Measurements from ENCODE around the gene ZG16B.

Gene ZG16B

DNA sequence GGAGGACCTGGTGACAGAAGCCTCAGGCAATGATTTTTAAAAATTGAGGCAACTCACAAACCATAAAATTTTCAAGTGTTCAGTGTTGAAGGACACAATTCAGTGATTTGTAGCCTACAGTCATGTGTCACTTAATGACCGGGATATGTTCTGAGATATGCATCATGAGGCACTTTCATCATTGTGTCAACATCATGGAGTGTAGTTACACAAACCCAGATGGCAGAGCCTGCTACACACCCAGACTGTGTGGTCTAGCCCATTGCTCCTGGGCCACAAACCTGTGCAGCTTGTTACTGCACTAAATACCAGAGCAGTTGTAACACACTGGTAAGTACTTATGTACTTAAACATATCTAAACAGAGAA, 30.3 kb upstream of the ZG16B start (continued):
- TF ChIP-seq ZFP37 (tag by site-specific recombination; IDR thresholded peaks at IDR 0.05) (no peak), SETDB1 (IDR thresholded peaks at IDR 0.05; ENCODE audit: insufficient read length, low read length) (no peak), GLI2 (tag by site-specific recombination; IDR thresholded peaks at IDR 0.05; ENCODE audit: borderline replicate concordance, low read depth) (peak; percentile 85), ZNF16 (tag by site-specific recombination; IDR thresholded peaks at IDR 0.05; ENCODE audit: low read depth) (no peak), HOXD13 (CRISPR knock-in tag; IDR thresholded peaks at IDR 0.05; ENCODE audit: borderline replicate concordance) (no peak), ZNF830 (tag by site-specific recombination; IDR thresholded peaks at IDR 0.05; ENCODE audit: low read depth) (no peak), ZBTB8A (tag by site-specific recombination; IDR thresholded peaks at IDR 0.05) (no peak), ZNF416 (tag by site-specific recombination; IDR thresholded peaks at IDR 0.05) (no peak)
- TF ChIP-seq, protein P1, sequence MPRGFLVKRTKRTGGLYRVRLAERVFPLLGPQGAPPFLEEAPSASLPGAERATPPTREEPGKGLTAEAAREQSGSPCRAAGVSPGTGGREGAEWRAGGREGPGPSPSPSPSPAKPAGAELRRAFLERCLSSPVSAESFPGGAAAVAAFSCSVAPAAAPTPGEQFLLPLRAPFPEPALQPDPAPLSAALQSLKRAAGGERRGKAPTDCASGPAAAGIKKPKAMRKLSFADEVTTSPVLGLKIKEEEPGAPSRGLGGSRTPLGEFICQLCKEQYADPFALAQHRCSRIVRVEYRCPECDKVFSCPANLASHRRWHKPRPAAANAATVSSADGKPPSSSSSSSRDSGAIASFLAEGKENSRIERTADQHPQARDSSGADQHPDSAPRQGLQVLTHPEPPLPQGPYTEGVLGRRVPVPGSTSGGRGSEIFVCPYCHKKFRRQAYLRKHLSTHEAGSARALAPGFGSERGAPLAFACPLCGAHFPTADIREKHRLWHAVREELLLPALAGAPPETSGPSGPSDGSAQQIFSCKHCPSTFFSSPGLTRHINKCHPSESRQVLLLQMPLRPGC (tag by site-specific recombination; IDR thresholded peaks at IDR 0.05) = peak; percentile 96

DNA sequence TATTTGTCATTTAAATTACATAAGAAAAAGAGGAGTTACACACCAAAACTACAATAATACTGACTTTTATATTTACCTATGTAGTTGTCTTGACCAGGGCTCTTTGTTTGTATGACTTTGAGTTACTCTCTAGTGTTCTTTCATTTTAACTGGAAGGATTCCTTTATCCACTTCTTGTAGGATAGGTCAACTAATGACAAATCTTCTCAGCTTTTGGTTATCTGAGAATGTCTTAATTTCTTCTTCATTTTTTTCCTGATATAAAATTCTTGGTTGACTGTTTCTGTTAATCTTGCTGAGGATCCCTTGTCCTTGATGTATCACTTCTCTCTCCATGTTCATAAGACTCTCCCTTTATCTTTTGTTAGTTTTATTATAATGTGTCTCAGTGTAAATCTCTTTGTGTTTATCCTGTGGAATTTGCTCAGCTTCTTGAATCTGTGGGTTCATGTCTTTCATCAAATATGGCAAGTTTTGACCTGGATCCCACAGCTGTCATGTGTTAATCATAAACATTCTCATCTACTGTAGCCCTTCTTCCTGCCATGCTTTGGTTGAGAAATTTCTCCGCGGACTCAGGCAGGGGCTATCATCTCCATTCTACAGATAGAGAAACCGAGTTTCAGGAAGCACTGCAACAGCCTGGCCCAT, 26.4 kb upstream of the ZG16B start:
- peaks cover 4% of the 10 kb centered on the region for H3K4me1 ChIP-seq (ENCODE audit: control insufficient read depth, insufficient read depth, low read length)
- no peaks in the 10 kb centered on the region for H3K9me3 ChIP-seq (ENCODE audit: control insufficient read depth, insufficient read depth, low read depth, low read length)
- H3K27ac ChIP-seq (ENCODE audit: extremely low read depth, low read depth, low read length) = no peak overlapping the region
- H3K4me3 ChIP-seq (ENCODE audit: low read depth, low read length) = no peak overlapping the region
- no peaks in the 10 kb centered on the region for H3K36me3 ChIP-seq (ENCODE audit: control insufficient read depth in 2 of 2, insufficient read depth in 1 of 2, low read length in 2 of 2)
- TF ChIP-seq ZNF114 (tag by site-specific recombination; IDR thresholded peaks at IDR 0.05) = no peak
- TF ChIP-seq SETDB1 (IDR thresholded peaks at IDR 0.05; ENCODE audit: insufficient read length, low read length) = peak; percentile 84
- peak; percentile 100 for TF ChIP-seq ZNF558 (tag by site-specific recombination; IDR thresholded peaks at IDR 0.05)
- no peak for TF ChIP-seq KLF16 (tag by site-specific recombination; IDR thresholded peaks at IDR 0.05)
- ChIA-PET POLR2A (no interaction called here), CTCF (no interaction called here)

- POLR2A ChIA-PET = no interaction called here
- CTCF ChIA-PET = no interaction called here
- Histone ChIP-seq H3K36me3 (ENCODE audit: control insufficient read depth in 2 of 2, insufficient read depth in 1 of 2, low read length in 2 of 2) (no peaks in the 10 kb centered on the region), H3K27ac (ENCODE audit: extremely low read depth, low read depth, low read length) (no peak overlapping the region), H3K4me3 (ENCODE audit: low read depth, low read length) (no peak overlapping the region), H3K9me3 (ENCODE audit: control insufficient read depth, insufficient read depth, low read depth, low read length) (no peaks in the 10 kb centered on the region), H3K4me1 (ENCODE audit: control insufficient read depth, insufficient read depth, low read length) (peaks cover under 1% of the 10 kb centered on the region; the same call in 1 of the 2 replicates)
- TF ChIP-seq ZNF416 (tag by site-specific recombination; IDR thresholded peaks at IDR 0.05) (no peak), ZNF266 (tag by site-specific recombination; IDR thresholded peaks at IDR 0.05; ENCODE audit: low read depth) (no peak), ZNF248 (tag by site-specific recombination; IDR thresholded peaks at IDR 0.05) (no peak), ZNF311 (tag by site-specific recombination; IDR thresholded peaks at IDR 0.05; ENCODE audit: borderline replicate concordance) (no peak), ZNF488 (tag by site-specific recombination; IDR thresholded peaks at IDR 0.05) (no peak), SCRT1 (tag by site-specific recombination; IDR thresholded peaks at IDR 0.05; ENCODE audit: borderline replicate concordance) (no peak), ZNF510 (tag by site-specific recombination; IDR thresholded peaks at IDR 0.05; ENCODE audit: insufficient replicate concordance) (no peak), ZNF654 (tag by site-specific recombination; IDR thresholded peaks at IDR 0.05; ENCODE audit: low read depth) (no peak), ZNF777 (tag by site-specific recombination; IDR thresholded peaks at IDR 0.05; ENCODE audit: borderline replicate concordance) (no peak)
- TF ChIP-seq, protein P2, sequence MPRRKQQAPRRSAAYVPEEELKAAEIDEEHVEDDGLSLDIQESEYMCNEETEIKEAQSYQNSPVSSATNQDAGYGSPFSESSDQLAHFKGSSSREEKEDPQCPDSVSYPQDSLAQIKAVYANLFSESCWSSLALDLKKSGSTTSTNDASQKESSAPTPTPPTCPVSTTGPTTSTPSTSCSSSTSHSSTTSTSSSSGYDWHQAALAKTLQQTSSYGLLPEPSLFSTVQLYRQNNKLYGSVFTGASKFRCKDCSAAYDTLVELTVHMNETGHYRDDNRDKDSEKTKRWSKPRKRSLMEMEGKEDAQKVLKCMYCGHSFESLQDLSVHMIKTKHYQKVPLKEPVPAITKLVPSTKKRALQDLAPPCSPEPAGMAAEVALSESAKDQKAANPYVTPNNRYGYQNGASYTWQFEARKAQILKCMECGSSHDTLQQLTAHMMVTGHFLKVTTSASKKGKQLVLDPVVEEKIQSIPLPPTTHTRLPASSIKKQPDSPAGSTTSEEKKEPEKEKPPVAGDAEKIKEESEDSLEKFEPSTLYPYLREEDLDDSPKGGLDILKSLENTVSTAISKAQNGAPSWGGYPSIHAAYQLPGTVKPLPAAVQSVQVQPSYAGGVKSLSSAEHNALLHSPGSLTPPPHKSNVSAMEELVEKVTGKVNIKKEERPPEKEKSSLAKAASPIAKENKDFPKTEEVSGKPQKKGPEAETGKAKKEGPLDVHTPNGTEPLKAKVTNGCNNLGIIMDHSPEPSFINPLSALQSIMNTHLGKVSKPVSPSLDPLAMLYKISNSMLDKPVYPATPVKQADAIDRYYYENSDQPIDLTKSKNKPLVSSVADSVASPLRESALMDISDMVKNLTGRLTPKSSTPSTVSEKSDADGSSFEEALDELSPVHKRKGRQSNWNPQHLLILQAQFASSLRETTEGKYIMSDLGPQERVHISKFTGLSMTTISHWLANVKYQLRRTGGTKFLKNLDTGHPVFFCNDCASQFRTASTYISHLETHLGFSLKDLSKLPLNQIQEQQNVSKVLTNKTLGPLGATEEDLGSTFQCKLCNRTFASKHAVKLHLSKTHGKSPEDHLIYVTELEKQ (tag by site-specific recombination; IDR thresholded peaks at IDR 0.05; ENCODE audit: borderline replicate concordance) = no peak
- TF ChIP-seq, protein P3, sequence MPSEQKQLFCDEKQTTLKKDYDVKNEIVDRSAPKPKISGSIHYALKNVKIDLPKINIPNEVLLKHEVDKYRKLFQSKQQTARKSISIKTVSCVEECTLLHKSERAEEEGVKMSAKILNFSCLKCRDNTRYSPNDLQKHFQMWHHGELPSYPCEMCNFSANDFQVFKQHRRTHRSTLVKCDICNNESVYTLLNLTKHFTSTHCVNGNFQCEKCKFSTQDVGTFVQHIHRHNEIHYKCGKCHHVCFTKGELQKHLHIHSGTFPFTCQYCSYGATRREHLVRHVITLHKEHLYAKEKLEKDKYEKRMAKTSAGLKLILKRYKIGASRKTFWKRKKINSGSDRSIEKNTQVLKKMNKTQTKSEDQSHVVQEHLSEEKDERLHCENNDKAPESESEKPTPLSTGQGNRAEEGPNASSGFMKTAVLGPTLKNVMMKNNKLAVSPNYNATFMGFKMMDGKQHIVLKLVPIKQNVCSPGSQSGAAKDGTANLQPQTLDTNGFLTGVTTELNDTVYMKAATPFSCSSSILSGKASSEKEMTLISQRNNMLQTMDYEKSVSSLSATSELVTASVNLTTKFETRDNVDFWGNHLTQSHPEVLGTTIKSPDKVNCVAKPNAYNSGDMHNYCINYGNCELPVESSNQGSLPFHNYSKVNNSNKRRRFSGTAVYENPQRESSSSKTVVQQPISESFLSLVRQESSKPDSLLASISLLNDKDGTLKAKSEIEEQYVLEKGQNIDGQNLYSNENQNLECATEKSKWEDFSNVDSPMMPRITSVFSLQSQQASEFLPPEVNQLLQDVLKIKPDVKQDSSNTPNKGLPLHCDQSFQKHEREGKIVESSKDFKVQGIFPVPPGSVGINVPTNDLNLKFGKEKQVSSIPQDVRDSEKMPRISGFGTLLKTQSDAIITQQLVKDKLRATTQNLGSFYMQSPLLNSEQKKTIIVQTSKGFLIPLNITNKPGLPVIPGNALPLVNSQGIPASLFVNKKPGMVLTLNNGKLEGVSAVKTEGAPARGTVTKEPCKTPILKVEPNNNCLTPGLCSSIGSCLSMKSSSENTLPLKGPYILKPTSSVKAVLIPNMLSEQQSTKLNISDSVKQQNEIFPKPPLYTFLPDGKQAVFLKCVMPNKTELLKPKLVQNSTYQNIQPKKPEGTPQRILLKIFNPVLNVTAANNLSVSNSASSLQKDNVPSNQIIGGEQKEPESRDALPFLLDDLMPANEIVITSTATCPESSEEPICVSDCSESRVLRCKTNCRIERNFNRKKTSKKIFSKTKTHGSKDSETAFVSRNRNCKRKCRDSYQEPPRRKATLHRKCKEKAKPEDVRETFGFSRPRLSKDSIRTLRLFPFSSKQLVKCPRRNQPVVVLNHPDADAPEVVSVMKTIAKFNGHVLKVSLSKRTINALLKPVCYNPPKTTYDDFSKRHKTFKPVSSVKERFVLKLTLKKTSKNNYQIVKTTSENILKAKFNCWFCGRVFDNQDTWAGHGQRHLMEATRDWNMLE (tag by site-specific recombination; conservative IDR thresholded peaks at IDR 0.05; ENCODE audit: low read depth) = no peak
Observed at GRCh38 chr16:2804728-2805127, 25.4 kb upstream of the ZG16B start.
